Mesenteric fat pad (tissue), 1 donor: ENCODE data around the gene ARHGAP28. TPM values are rescaled to one million over a fixed set of nuclear protein-coding genes. Genes with fewer than 3 reads are reported as not detected.
"Not testable (repeated sequence)": the region's sequence is repeated elsewhere in the genome, so short reads cannot be mapped to it uniquely, and the experiment has no call there.

Experiments
- DNase-seq: peaks from one replicate; pipeline ENCODE4 v3.0.0-alpha.2; 2020; ENCODE audit warnings: low spot score
- total RNA-seq: library from RNA; stranded (reverse); fragmentation: NEBNext Ultra II Directional; extraction: Animal tissue kit (Norgen Biotek cat#: 25700); gene quantifications from one replicate; pipeline ENCODE4 v1.2.1, GENCODE V29; 2021
- donor health status: DM: yes; HTN: yes; CAD: no.

Gene ARHGAP28
- total RNA-seq, 1 donor from 2014 or later: 9.1 TPM

- no peak for DNase-seq
Measured at GRCh38 chr18:6920099-6920955, 190.8 kb downstream of the ARHGAP28 start.

GRCh38 chr18:6921571-6921970 is 192.1 kb downstream of the ARHGAP28 start:
- DNase-seq: no peak

GRCh38 chr18:6923220-6923619 is 193.7 kb downstream of the ARHGAP28 start:
- no peak for DNase-seq

DNA sequence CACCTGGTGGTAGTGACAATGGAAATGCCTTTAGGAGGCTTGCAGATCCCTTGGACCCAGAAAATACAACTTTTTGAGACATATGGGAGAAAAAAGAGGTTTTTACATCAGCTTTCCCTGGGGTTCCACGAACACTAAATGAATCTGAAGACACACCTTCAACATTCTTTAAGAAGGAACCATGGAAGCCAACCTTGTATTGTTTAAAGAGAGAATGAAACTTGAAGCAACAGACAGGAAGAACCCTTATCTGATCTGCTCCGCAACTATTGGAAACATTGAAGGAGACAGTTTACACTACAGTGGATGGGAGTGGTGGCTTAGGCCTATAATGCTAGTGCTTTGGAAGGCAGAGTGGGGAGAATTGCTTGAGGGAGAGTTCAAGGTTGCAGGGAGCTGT is 197.6 kb downstream of the ARHGAP28 start:
- DNase-seq: no peak

- no peak for DNase-seq
Measured at GRCh38 chr18:6928359-6928758, 198.8 kb downstream of the ARHGAP28 start.

GRCh38 chr18:6929370-6930102 is 200.0 kb downstream of the ARHGAP28 start:
- no peak for DNase-seq

- DNase-seq: no peak
Measured at GRCh38 chr18:6934859-6935258, 205.3 kb downstream of the ARHGAP28 start.

GRCh38 chr18:6938003-6938402 is 208.5 kb downstream of the ARHGAP28 start:
- DNase-seq: no peak

GRCh38 chr18:6938403-6938802 is 208.9 kb downstream of the ARHGAP28 start:
- not testable (repeated sequence) for DNase-seq

- no peak for DNase-seq
Measured at GRCh38 chr18:6939972-6940371, 210.5 kb downstream of the ARHGAP28 start.

- no peak for DNase-seq
Measured at GRCh38 chr18:6940451-6940850, 210.9 kb downstream of the ARHGAP28 start.

DNA sequence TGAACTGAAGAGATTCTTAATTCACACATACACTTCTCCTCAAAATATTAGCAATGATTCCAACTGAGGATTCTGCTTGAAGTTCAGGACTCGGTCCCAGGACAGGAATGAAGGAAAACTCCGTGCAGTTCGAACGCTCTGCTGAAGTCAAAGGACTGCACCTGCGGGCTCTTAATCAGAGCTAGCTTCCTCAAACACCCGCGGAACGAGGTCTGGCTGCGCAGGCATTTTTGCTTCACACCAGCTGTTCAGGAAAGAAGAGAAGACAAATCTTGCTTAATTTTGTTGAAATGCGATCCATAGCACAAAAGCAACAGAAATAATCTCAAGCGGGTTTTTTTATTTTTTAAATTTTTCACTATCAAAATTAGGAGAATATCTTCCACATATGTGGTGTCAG is 212.5 kb downstream of the ARHGAP28 start:
- DNase-seq: no peak

DNA sequence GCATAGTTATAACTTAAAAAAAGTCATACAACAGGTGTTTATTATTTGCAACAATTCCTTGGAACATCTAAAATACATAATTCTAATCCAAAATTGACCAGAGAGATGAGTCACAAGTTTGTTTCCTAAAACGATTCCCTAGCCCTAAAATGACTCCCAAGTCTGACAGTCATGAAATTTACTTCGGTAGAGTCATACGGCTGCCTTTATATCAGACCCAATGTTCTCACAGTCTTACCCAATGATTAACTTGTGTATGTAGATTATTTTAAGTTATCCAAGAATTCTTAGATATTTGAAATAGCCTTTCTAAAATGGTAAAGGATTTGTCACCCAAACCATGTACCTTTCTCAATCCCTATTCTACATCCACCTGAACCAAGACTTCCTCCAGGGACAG is 213.2 kb downstream of the ARHGAP28 start:
- DNase-seq: no peak

DNA sequence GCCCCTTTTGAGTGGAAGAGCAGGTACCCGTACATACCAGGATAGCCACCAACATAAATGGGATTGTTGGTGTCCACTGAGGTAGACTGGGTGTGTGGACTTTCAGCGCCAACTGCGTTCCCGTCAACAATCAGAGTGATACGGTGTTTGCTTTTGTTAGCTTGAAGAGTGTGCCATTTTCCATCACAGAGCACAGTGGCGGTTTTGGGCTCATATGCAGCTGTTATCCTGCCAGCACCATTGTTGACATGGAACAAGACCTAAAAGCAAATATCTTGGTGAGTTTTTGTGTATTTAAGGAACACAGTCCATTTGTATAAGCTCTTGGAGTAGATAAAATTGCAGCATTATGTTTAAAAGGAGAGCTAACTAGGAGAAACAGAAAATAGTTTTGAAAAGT is 213.6 kb downstream of the ARHGAP28 start:
- no peak for DNase-seq

- no peak for DNase-seq
Measured at GRCh38 chr18:6947338-6948030, 218.0 kb downstream of the ARHGAP28 start.

DNA sequence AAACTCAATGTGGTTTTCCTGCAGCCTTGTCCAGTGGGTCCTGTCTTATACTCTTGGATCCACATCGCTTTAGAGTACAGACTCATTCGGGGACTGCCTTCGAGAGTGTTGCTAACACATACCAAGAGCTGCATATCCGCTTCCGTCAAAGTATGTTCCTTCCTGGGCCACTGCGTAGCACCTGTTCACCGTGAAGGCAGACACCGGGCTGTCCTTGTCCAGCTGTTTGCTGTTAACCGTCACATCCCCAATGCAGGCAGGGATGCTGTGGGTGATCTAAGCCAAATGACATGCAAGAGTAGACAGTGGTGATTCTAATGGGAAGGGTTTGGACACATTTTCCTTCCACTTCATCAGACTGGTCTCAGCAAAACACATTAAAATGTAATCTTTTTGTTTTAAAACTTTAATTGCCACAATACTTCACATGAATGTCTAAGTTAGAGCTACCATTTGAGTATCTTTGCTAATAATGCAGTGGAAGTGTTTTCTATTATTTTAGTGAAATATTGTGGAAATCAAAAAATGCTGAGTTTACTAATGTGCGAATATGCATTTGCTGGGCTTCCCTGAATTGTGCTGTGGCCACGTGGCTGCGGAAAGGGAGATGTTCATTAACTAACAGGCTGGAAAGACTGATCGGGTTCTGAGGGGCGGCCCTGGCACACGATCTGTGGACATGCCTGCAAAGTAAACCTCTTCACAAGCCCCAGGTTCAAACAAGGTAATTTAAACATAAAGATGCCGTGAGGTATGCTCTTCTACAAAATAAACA is 219.0 kb downstream of the ARHGAP28 start:
- no peak for DNase-seq

DNA sequence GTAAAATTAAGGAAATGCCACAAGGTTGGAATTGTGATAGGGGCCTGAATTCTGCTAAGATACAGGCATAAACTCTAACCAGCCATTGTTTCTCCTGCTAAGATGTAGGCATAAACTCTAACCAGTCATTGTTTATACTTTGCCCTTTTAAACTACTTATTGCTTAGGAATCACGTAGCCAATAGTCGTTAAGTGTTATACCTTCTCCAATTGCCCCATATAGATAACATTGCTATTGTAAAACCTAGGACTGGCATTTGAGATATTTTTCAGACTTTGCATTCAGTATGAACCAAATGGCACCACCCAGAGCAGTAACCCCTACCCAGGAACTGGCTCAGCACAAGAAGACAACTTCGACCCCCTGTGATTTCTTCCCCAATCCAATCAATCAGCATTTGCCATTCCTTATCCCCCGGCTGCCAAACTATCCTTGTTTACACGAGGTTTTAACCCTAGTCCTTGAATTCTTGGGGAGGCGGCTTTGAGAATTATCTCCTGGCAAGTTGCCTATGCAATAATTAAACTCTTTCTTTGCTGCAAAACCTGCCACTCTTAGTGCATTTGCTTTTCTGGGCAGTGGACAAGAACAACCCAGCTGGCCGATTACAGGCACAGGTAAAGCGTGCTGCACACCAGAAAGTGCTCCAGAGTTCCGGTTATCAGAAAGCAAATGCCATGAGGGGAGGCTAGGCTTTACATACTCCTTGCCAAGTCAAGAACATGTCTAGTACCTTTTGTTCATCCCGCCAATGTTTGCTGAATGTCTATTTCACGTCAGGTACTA is 220.5 kb downstream of the ARHGAP28 start:
- DNase-seq: no peak

GRCh38 chr18:6950641-6951040 is 221.1 kb downstream of the ARHGAP28 start:
- no peak for DNase-seq

DNA sequence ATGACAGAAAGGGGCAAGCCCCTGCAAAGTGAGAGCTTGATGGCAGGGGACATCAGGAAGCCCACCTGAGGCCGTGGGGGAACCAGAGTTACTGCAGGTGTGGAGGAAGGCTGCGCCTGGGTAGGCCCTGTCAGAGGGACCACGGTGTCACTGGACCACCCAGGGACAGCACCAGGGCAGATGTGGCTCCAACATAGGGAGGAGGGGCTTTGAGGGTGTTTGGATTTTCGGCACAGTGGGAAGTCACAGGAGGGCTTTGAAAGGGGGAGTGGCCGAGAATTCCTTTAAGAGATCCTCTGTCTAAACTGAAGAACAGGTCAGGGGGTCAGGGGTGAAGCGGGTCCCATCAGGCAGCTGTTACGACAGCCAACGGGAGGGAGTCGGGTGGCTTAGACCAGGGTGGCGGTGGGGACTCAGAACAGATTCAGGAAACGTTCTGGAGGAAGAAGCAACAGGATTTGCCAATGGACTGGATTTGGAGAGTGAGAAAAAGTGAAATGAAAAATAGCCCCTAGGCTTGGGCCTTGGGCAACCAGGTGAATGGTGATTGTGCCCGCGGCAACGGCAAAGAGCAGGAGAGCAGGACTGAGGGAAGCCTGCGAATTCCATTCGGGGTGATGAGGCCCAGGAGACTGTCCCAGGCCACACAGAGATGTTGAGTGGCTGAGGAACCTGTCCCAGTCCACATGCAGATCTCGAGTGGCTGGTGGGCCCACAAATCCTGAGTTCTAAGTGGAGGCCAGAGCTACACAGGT is 222.0 kb downstream of the ARHGAP28 start:
- no peak for DNase-seq

GRCh38 chr18:6954501-6954900 is 225.0 kb downstream of the ARHGAP28 start:
- no peak for DNase-seq
